Loucy (cell line): ENCODE data around the gene C1QTNF9.
"Not testable (repeated sequence)": the region's sequence is repeated elsewhere in the genome, so short reads cannot be mapped to it uniquely, and the experiment has no call there.

Source experiments
- H2AFZ ChIP-seq: fragments of 200-600 bp; sonication (generic); 2 replicates; pipeline ENCODE4 v1.6.0; 2016; ENCODE audit warnings: antibody characterized with exemption, mild to moderate bottlenecking, low read length, moderate library complexity
- H3F3A ChIP-seq: fragments of 200-600 bp; 2 replicates; pipeline ENCODE4 v1.6.0; 2016; ENCODE audit warnings: antibody characterized with exemption, low read depth, mild to moderate bottlenecking
- H3K27me3 ChIP-seq: fragments of 200-600 bp; sonication (generic); 2 replicates; pipeline ENCODE4 v1.6.1; 2014; ENCODE audit warnings: low read length, mild to moderate bottlenecking; ENCODE audit not compliant: insufficient read depth, poor library complexity, severe bottlenecking
- H3K36me3 ChIP-seq: fragments of 200-600 bp; sonication (generic); 2 replicates; pipeline ENCODE4 v1.6.1; 2016; ENCODE audit warnings: low read length; ENCODE audit not compliant: insufficient read depth
- H3K4me1 ChIP-seq: fragments of 200-600 bp; sonication (generic); 2 replicates; pipeline ENCODE4 v1.5.1; 2014; ENCODE audit warnings: low read length, mild to moderate bottlenecking; ENCODE audit not compliant: insufficient read depth, poor library complexity, severe bottlenecking
- H3K4me2 ChIP-seq: fragments of 200-600 bp; sonication (generic); 2 replicates; pipeline ENCODE4 v1.6.0; 2014; ENCODE audit warnings: antibody characterized with exemption, low read length, low read depth, mild to moderate bottlenecking; ENCODE audit not compliant: poor library complexity, severe bottlenecking
- H3K4me3 ChIP-seq: fragments of 200-600 bp; sonication (generic); 2 replicates; pipeline ENCODE4 v1.5.1; 2014; ENCODE audit warnings: low read length, mild to moderate bottlenecking, mixed read lengths; ENCODE audit not compliant: poor library complexity, severe bottlenecking
- H3K79me2 ChIP-seq: fragments of 200-600 bp; sonication (generic); 2 replicates; pipeline ENCODE4 v1.6.1; 2014; ENCODE audit warnings: low read length; ENCODE audit not compliant: insufficient read depth
- H3K9ac ChIP-seq: fragments of 200-600 bp; sonication (generic); 2 replicates; pipeline ENCODE4 v1.6.0; 2014; ENCODE audit warnings: mild to moderate bottlenecking, low read depth, low read length, moderate library complexity; ENCODE audit not compliant: poor library complexity, severe bottlenecking
- H3K9me2 ChIP-seq: fragments of 200-600 bp; sonication (generic); replicated peaks from 2 replicates; pipeline ENCODE4 v1.6.1; 2016; ENCODE audit warnings: low read depth, low read length, mixed read lengths
- H3K9me3 ChIP-seq: fragments of 200-600 bp; sonication (generic); 2 replicates; pipeline ENCODE4 v1.6.1; 2014; ENCODE audit warnings: mild to moderate bottlenecking, antibody characterized with exemption, low read length, low read depth; ENCODE audit not compliant: insufficient read depth
- H4K20me1 ChIP-seq: fragments of 200-600 bp; sonication (generic); 2 replicates; pipeline ENCODE4 v1.6.0; 2014; ENCODE audit warnings: antibody characterized with exemption, low read length, mild to moderate bottlenecking; ENCODE audit not compliant: insufficient read depth, poor library complexity, severe bottlenecking
- EZH2phosphoT487 ChIP-seq: fragments of 200-600 bp; IDR thresholded peaks from 2 replicates; pipeline ENCODE4 v1.6.1; 2018; ENCODE audit warnings: antibody characterized with exemption, mild to moderate bottlenecking, moderate library complexity, borderline replicate concordance
- TF ChIP-seq, protein P1 (sequence below): fragments of 200-600 bp; sonication (generic); conservative IDR thresholded peaks from 2 replicates; pipeline ENCODE4 v1.5.1; 2014; ENCODE audit warnings: mild to moderate bottlenecking, antibody characterized with exemption, low read length

The C1QTNF9 gene

DNA sequence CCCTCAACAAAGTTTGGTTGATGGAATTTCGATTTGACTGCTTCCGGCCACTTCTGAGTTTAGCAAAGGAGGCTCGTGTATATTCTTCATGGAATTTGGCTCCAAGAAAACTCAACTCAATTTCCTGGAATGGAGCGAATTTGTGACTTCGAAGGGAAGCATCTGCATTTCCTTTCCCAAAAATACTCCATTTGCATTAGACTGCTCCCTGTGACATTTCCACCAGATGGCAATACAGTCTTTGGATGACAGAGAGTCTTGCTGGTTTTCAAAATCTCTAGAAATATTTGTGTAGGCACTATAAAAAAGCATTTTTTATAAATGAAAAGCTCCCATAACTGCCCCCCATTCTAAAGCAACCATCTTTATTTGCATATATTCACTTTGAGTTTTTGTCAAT is 4.1 kb downstream of the C1QTNF9 start:
- Histone ChIP-seq H3K4me2 (no peak overlapping the region), H3K9me2 (no peaks in the 10 kb centered on the region), H3K79me2 (no peaks in the 10 kb centered on the region), H3F3A (no peaks in the 10 kb centered on the region), H3K9me3 (no peaks in the 10 kb centered on the region), H4K20me1 (no peaks in the 10 kb centered on the region), H2AFZ (no peak overlapping the region), H3K36me3 (no peaks in the 10 kb centered on the region), H3K4me1 (no peaks in the 10 kb centered on the region), H3K27me3 (no peaks in the 10 kb centered on the region), H3K9ac (no peak overlapping the region), H3K4me3 (no peak overlapping the region)
- TF ChIP-seq, protein P1, sequence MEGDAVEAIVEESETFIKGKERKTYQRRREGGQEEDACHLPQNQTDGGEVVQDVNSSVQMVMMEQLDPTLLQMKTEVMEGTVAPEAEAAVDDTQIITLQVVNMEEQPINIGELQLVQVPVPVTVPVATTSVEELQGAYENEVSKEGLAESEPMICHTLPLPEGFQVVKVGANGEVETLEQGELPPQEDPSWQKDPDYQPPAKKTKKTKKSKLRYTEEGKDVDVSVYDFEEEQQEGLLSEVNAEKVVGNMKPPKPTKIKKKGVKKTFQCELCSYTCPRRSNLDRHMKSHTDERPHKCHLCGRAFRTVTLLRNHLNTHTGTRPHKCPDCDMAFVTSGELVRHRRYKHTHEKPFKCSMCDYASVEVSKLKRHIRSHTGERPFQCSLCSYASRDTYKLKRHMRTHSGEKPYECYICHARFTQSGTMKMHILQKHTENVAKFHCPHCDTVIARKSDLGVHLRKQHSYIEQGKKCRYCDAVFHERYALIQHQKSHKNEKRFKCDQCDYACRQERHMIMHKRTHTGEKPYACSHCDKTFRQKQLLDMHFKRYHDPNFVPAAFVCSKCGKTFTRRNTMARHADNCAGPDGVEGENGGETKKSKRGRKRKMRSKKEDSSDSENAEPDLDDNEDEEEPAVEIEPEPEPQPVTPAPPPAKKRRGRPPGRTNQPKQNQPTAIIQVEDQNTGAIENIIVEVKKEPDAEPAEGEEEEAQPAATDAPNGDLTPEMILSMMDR, result peak; percentile 37
- no peak for TF ChIP-seq EZH2phosphoT487

DNA sequence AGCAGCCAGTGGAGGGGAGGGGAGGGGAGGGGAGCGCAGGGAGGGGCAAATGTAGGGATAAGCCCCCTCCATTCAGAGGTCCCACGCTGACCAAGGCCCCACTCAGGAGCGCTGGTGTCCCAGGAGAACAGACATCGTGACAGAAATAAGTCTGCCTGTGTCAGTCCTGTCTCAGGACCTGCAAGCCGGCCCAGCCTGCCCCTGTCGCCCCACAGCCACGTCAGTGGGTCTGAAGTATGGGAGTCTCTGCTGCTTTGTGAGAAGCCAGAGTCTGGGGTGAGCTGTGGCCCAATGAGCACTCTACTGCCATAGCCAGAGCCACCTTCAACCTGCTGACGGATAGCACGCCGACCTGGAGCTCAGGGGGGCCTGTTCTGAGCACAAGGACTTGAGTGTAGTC is 8.5 kb downstream of the C1QTNF9 start:
- not testable (repeated sequence) for H3K36me3 ChIP-seq, H4K20me1 ChIP-seq, H3K79me2 ChIP-seq, H3F3A ChIP-seq, H3K9ac ChIP-seq, H3K4me2 ChIP-seq, H3K4me1 ChIP-seq, H3K27me3 ChIP-seq, H3K9me3 ChIP-seq, H3K4me3 ChIP-seq, H2AFZ ChIP-seq, H3K9me2 ChIP-seq

DNA sequence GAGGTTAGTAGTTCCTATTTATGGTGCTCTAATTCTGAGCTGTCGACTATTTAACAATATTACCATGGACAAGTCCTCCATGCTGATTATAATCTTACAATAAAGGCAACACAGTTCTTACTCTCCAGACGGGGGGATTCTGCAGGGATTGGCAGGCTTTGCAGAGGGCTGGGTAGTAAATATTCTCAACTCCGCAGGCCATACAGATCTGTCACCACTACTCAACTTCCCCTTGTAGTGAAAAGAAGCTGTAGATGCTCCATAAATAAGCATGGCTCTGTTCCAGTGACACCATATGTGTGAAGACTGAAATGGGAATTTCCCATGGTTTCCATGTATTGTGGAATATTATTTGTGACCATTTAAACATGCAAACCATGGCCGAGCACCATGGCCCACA is 9.5 kb downstream of the C1QTNF9 start:
- not testable (repeated sequence) for H3K9ac ChIP-seq, H3K79me2 ChIP-seq, H3K4me1 ChIP-seq, H4K20me1 ChIP-seq, H3K9me2 ChIP-seq, H3K27me3 ChIP-seq, H3K4me3 ChIP-seq, H3K36me3 ChIP-seq, H2AFZ ChIP-seq, H3K9me3 ChIP-seq, H3F3A ChIP-seq, H3K4me2 ChIP-seq

DNA sequence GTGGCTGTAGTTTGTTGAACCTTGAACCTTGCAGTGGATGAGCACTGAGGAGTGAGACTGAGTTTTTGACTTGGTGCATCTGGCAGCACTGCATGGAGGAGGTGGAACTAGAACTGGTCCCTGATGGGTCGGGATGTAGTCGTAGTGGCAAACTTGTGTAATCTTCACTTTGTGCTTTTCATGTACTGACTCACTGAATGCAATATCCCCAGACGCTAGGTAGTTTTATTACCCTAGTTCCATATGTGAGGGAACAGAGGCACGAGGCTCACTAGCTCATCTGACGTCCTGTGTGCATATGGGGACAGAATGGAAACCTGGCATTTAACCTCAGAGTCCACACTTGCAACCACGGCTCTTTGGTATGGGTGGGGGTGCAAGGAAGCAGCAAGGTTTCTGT is 10.3 kb downstream of the C1QTNF9 start:
- H2AFZ ChIP-seq, H4K20me1 ChIP-seq, H3K9me2 ChIP-seq, H3K79me2 ChIP-seq, H3K9me3 ChIP-seq, H3K9ac ChIP-seq, H3K4me1 ChIP-seq, H3K4me3 ChIP-seq, H3K27me3 ChIP-seq, H3K4me2 ChIP-seq, H3K36me3 ChIP-seq, H3F3A ChIP-seq: not testable (repeated sequence)

DNA sequence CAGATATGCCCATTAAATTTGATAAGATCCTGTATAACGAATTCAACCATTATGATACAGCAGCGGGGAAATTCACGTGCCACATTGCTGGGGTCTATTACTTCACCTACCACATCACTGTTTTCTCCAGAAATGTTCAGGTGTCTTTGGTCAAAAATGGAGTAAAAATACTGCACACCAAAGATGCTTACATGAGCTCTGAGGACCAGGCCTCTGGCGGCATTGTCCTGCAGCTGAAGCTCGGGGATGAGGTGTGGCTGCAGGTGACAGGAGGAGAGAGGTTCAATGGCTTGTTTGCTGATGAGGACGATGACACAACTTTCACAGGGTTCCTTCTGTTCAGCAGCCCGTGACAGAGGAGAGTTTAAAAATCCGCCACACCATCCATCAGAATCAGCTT is 12.0 kb downstream of the C1QTNF9 start:
- not testable (repeated sequence) for H3K9ac ChIP-seq, H3K4me2 ChIP-seq, H3K4me1 ChIP-seq, H3K79me2 ChIP-seq, H3K9me2 ChIP-seq, H3K4me3 ChIP-seq, H3F3A ChIP-seq, H4K20me1 ChIP-seq, H3K36me3 ChIP-seq, H3K27me3 ChIP-seq, H3K9me3 ChIP-seq, H2AFZ ChIP-seq
